GM18870 (cell line): ENCODE data around the gene GCFC2.
"Not testable (repeated sequence)": the region's sequence is repeated elsewhere in the genome, so short reads cannot be mapped to it uniquely, and the experiment has no call there.

Experiments used
- ATAC-seq: cut with Tn5 transposase; IDR thresholded peaks from one replicate; pipeline ENCODE4 v1.9.1; 2021; ENCODE audit warnings: moderate library complexity; ENCODE audit not compliant: unreplicated experiment

Gene GCFC2

DNA sequence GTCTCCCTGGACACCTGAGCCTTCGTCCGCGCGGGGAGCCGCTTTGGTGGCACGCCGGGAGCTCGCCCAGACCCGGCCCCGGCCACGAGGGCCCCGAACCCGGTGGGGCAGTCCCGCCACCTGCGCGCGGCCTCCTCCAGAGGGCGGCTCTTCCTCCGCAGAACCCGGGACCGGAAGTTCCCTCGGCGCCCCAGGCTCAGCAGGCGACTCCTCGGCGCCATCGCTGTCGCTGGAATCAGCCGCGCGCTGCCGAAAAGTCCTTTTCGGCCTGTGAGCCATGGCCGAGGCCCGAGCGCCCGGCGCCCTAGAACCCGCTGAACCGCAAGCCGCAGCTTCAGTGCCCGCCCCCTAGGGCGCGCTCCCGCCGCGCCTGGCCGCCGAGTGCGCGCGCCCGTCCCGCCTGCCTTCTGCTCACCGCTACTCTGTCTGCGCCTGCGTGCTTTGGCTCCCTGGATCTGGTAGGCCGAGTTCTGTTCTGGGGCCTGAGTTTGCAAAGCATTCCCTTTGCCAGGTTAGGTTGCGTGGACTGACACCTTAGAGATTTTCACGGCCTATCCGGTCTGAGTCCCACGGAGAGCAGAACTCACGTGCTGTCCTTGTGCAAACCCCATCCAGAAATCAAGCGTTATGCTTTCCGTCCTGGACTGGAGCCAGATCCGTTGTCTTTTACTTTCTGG, at the start of gene GCFC2:
TSS of gene GCFC2 (minus strand) at position 339 of the 677 bp plus-strand sequence. CDS start at position 279, 60 bp downstream.
- ATAC-seq, result peak; percentile 88

DNA sequence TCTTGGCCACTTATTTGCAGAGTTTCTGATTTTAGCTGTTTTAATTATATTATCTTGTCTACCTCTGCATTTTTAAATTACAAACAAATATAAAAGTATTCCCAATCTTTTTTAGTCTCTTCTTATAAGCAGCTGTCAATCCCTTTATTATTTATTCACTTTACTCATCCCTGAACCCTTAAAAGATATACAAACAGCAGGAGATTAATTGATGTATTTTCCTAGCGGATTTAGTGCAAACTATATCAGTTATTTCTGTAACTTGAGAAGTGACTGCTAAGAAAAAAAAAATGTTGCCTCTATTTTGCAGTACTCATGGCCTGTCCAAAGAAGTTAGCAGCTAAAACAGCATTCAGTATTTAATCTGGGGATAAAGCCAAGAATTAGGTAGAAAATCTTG, 42.1 kb upstream of the GCFC2 start:
- ATAC-seq, result no peak

DNA sequence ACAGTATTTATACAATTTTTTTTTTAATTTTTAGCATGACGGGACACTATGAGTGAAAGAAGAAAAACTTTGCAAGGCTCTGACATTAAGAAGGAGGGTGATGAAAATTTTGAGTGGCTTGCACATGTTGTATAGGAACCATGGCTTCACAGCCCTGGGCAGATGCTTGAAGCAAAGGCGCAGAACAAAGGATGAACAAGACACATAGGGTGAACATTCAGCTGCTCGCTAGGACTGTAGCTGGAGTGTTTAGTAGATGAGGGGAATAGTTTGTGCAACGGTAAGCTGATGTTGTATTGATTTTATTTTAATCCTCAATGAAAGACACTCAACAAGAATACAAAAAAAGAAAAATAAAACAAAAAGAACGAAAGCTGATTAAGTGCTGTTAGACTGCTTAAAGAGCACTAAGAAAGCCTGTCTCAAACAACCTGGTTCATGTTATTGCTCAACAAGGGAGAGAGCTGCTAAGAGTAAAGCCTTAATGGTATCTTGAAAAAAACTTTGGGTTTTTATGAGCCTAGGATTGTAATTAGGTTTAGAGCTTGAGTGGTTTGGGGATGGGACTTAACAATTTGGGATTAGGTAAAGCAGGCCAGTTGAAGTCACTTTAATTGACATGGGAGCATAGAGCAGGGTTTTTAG, 41.2 kb upstream of the GCFC2 start:
- ATAC-seq, result no peak

DNA sequence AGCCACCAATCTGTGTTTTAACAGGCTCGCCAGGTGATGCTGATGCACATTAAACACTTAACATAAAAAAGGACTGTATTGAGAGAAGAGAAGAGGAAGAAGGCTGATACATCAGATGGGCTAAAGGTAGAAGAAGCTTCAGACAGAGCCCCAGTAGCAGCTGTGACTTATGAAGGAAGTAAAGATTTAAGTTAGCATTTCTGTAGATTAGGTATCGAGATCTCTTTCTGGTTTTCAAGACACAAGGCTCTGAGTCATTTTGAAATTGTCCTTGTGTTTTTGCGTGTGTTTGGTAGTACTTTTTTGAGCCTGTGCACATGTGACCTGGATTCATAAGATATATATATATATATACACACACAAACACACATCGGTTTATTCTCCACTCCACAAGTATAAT, 40.6 kb upstream of the GCFC2 start:
- peak; percentile 80 for ATAC-seq

DNA sequence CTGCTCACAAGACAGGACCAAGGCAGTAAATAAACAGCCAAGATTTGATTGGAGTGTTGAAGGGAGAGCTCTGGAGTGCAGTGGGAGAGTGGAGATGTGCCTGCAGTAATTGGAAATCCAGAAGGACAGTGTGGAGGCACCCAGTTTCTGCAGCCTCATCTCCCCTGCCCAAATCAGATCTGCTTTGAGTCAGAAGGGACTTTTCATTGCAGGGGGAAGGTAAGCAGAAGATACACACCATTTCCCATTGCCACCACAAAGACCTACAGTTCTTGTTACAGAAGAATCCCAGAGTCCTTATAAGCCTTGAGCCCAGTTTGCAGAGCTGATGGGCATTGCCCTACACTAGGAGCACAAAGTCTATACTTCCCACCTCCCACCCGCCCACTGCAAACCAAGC, 27.2 kb upstream of the GCFC2 start:
- no peak for ATAC-seq

DNA sequence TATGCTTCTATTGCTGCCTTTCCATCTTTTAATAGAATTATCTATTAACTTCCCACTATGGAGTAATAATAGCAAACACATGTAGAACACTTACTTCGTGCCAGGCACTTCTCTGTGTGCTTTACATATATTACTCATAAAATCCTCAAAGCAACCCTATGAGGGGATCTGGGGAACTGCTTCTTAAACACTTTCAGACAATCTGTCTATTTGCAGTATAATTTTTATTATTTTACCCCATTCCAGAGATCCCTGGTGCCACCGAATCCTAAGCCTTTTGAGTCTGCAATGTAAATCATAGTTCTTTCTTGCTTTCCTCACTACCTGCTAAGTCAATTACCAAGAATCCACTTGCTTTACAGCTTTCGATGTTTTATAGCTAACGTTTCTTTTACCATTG, 25.6 kb upstream of the GCFC2 start:
- ATAC-seq, result no peak

DNA sequence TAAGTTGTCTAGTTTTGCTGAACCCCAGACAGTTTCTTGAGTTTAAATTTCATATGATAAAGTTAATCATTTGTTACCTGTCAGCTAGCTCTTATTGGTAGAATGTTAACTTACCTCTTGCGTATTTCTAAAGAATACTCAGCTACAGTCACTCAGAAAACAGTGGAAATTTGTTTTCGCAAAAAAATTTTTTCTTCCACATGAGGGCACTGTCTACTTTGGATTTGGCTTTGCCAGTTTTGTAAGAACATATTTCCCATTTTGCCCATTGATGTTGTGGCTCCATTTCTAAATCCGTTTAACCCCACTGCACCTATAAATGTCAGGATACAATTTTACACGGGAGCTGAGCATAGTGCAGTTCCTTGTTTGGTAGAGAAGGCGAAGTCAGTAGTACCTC, 19.1 kb upstream of the GCFC2 start:
- ATAC-seq, result no peak

DNA sequence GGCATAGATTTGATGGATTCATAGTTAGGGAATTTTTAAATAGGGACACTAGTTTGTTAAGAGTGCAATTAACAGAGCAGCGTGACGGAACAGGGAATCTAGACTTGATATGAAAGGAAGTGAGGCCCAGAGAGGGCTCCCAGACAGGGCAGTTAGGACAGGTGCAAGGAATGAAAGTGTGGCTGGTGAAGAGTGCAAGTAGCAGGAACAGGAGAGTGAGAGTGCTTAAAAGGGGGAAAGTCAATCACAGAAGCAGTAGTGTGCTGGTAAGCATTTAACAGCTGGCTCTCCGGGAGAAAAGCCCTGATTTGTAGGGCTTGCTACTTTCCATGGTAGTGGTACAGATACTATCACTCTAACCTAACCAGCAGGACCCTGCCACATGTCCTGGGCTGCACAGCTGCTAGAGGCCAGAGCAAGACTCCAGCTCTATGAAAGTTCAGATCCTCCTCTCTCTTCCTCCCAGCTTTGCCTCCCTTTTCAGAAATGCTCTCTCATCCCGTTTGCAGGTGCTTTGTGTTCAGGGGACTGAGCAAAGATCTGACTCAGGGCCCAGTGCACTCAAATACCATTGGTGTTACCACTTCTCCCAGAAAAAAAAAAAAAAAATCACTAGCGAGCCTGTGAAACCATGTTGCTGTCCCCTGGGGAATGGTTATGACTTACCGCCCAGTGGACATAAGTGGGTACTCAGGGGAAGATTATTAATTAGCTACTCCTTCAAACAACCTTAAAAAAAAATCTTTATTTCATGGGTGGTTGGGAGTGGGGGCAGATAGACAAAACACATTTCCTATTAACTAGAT, 18.1 kb upstream of the GCFC2 start:
- ATAC-seq, result no peak

DNA sequence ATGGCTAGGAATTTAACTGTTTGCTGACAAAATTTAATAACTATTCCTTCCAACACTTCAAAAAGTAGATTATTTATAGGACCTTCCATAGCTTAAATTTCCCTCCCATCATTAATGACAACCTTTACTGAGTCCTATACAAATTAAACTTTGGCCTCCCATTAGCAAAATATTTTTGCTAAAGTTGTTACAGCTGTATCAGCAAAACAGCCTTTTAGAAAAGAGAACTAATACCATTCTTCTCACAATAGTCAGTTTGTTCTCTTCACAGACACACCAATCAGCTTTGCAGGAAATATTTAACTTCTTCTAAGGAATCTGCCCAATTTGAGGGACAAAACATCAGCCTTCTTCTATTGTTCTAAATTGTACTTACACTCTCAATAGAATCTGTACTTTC, 12.0 kb upstream of the GCFC2 start:
- ATAC-seq, result no peak

DNA sequence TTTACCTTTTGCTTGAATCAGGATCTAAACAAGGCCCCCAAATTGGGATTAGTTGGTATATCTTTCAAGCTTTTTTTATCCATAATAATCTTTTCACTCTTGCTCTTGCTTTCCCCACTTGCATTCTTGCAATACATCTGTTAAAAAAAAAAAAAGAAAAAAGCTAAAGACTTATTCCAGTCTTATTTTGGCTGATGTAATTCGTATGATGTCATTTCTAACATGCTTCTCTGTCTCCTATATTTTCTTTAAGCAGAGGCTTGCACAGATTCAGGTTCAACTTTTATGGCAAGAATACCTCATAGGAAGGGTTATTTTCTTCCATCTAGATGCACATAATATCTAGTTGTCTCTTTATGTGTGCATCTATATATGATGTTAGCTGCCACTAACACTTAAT, 9.8 kb upstream of the GCFC2 start:
- no peak for ATAC-seq

DNA sequence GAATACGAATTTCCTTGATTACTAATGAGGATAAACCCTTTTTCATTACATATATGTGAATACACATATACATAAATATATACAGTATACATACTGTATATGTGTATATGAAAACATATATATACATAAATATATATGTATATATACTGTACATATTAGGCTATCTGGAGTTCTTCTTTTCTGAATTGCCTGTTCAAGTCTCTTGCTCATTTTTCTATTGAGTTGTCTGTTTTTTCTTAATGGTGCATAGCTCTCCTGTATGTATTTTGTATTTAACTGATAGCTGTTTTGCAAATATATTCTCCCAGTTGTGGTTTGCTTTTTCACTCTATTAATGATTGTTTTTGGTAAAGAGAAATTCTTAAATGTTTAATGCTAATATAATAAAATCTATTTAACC, 8.9 kb upstream of the GCFC2 start:
- no peak for ATAC-seq

DNA sequence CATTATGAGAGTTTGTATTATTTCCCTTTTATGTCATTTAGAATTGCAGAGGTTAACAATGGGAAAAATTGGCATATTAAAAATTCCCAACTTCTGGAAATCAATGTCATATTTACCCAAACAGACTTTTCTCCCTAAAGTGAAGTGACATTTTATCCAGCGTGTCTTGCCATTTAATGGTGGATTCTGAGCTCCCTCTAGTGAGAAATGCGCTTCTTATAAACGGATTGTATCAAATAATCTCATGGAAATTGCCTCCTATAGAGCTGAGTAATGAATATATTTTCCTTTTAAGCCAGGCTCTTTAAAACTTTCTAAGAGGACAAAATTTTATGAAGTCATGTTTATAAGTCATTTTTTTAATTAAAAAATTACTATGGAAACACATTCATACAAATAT, 5.7 kb upstream of the GCFC2 start:
- no peak for ATAC-seq

DNA sequence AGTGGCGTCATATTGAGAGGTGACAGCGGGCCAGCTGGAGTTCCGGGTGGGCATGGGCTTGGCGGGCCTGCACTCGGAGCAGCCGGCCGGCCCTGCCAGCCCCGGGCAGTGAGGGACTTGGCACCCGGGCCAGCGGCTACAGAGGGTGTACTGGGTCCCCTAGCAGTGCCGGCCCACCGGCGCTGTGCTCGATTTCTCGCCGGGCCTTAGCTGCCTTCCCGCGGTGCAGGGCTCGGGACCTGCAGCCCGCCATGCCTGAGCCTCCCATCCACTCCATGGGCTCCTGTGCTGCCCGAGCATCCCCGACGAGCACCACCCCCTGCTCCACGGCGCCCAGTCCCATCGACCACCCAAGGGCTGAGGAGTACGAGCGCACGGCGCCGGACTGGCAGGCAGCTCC, 875 bp upstream of the GCFC2 start:
- ATAC-seq, result not testable (repeated sequence)

DNA sequence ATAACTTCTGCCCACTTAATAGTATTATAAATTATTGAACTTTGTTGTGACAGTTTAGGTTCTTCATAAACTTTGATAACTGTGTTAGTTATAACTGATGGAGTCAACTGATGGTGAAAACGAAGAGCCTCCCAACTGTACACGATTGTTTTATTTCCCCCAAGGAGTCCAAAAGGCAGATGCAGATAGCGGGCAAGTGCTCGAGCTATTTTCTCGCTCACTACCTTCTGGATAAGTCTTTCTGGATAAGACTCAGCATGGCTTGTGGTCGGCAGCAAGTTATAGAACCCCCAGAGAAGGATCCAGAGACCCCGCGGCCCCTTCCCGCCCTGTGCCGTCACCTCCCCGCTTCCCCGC, 517 bp downstream of the GCFC2 start:
- peak; percentile 22 for ATAC-seq

DNA sequence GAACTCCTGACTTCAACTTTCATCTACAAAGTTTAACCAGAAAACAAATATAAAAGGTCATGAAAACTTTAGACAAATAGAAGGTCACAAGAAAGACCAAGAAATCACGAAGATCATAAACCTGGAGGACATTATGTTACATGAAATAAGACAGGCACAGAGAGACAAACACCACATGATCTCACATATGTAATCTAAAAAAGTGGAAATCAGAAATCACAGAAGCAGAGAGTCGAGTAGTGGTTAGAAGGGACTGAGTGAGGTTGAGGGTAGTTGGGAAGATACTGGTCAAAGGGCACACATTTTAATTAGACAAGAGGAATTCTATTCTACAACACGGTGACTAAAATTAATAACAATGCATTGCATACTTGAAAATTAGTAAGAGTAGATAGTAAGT, 1.4 kb downstream of the GCFC2 start:
- no peak for ATAC-seq

DNA sequence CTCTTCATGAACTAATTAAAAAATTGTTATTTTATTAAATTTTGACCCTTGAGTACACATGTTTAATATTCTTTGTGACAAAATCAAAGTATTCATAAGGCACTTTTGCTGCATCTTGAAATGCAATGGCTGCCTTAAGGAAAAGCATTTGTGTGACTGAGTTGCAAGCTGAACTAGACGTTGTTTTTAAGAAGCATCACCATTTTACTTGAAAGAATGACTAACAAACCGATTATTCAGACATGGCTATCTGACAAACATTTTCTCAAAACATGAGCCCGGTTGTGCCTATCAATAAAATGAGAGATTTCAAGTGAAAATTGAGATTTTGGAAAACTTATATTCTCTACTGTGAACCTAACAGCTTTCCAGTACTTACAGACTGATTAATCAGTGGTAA, 2.8 kb downstream of the GCFC2 start:
- no peak for ATAC-seq

DNA sequence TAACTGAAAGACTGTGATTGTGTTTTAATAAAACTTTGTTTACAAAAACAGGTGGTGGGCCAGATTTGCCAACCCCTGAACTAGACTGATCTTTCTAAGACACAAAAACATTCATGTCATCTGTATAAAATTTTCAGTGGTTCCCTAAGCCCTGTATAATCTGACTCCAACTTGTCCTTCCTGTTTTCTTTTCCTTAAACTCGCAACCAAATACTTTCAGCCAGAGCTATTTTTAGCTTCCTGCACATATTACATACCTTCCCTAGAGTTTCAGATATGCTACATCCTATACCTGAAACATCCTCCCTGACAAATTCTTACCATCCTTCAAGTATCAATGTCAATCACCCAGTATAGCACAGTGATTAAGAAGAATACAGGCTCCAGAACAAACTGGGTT, 4.8 kb downstream of the GCFC2 start:
- no peak for ATAC-seq

DNA sequence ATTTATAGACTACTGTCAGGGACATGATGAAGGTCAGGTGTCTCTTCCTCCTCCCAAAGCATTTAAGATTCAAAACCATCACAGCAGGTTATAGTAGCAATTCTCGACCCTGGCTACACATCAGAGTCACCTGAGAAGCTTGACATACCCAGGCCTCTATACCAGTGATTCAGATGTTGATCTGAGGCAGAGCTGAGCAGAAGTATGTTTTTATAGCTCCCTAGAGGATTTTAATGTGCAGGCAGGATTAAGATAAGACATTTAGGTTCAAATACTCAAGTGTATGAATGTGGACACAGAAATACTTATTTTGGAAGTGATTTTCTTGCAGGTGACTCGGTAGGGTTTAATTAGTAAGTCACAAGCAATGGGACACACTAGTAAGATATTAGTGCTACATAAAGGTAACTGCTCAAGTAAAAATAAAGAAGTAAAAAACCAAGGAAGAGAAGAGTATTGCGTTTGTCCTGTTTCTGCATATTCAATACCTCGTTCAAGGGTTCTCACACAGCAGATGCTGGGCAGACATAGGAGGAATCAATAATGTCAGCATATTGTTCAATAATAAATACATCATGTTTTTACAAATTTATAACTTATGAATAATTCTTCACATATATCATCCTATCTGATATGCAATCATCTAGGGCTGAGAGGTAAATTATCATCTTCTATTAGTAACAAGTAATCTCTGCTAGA, 7.0 kb downstream of the GCFC2 start:
- ATAC-seq, result no peak

DNA sequence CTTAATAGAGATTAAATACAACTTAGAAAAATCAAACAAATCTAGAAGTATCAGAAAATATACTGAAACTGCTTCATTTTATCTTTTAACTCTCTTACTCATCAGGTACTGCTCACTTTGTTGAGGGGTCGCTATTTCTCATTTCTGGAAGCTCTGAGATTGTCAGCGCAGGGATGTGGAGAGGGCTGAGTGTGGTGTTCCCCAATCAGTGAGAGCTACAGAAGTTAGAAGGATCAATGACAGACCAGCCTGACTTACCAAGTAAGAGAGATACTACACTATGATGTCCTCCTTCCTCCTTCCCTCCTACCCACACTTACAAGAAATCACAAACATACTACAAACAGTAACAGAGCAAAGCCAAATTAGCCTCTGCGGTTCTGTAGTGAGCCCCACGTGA, 8.1 kb downstream of the GCFC2 start:
- ATAC-seq, result no peak

DNA sequence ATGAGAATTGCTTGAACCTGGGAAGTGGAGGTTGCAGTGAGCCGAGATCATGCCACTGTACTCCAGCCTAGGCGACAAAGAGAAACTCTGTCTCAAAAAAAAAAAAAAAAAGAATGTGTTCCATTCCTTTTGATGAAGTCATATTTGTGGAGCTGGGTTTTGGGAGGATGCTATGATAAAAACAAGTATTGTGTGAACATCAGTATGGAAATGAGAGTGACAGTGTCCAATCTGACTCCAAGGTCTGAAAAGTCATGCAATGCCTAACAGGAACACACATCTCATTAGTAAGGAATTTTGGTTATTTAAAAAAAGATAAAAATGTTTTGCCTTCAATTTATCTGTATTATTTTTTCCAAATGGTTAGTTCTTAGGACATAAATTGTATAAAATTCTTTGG, 11.8 kb downstream of the GCFC2 start:
- no peak for ATAC-seq

DNA sequence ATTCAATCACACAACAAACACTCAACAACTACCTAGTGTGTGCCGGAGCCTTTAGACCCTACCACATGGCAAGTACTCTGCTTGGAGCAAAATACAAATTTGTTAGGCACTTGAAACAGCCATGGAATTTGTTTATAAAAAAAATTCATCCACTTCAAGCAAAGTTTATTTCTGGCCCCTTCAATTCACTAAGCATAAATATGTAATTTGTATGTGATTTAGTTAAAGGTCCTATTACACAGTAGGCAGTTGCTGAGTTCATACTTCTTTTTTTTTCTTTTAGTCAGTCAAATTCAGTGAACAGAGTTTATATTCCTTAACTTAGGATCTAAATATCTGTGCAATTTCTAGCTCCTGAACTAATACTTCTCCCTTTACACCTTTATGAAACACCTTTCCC, 22.5 kb downstream of the GCFC2 start:
- no peak for ATAC-seq

DNA sequence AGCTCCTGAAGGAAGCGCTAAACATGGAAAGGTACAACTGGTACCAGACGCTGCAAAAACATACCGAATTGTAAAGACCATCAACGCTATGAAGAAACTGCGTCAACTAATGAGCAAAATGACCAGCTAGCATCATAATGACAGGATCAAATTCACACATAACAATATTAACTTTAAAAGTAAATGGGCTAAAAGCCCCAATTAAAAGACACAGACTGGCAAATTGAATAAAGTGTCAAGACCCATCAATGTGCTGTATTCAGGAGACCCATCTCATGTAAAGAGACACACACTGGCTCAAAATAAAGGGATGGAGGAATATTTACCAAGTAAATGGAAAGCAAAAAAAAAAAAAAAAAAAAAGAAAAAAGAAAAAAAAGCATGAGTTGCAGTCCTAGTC, 27.3 kb downstream of the GCFC2 start:
- not testable (repeated sequence) for ATAC-seq
